Mucosa of descending colon (tissue), 3 donors: ENCODE data around the gene SHE. TPM values are rescaled to one million over a fixed set of nuclear protein-coding genes. Genes with fewer than 3 reads are reported as not detected.
A peak's percentile ranks its signal among the peaks of the same experiment; 100 is the strongest.

Experiments used
- ATAC-seq: fragments of 200-7000 bp; cut with Tn5 transposase; one replicate; pipeline ENCODE4 v1.9.1; 2020; ENCODE audit warnings: mild to moderate bottlenecking, moderate library complexity
- DNase-seq, 3 donors: peaks; one replicate each; pipeline ENCODE4 v3.0.0-alpha.2; 2020
- H3K36me3 ChIP-seq: fragments of 200-600 bp; one replicate; pipeline ENCODE4 v1.8.0; 2021; ENCODE audit warnings: low read depth, mild to moderate bottlenecking
- H3K4me1 ChIP-seq: fragments of 200-600 bp; one replicate; pipeline ENCODE4 v1.8.0; 2021; ENCODE audit warnings: low read depth, mild to moderate bottlenecking
- H3K4me3 ChIP-seq: fragments of 200-600 bp; one replicate; pipeline ENCODE4 v1.8.0; 2021; ENCODE audit warnings: mild to moderate bottlenecking
- H3K9me3 ChIP-seq: fragments of 200-600 bp; one replicate; pipeline ENCODE4 v1.8.0; 2021; ENCODE audit warnings: mild to moderate bottlenecking
- intact Hi-C, 2 donors: fragments of 100-400 bp; cut with DNase I in 1 of 2; cut with micrococcal nuclease in 1 of 2; formaldehyde crosslinking; loops; one replicate each; pipeline versions ENCODE4 v1.11.0 to v1.11.1; 2022; cut with DNase I, micrococcal nuclease
- total RNA-seq, 3 donors: library from RNA; stranded (reverse); fragmentation: NEBNext Ultra II Directional in 2 of 3; extraction: Animal tissue kit (Norgen Biotek cat#: 25700) in 2 of 3; gene quantifications; one replicate each; pipeline versions ENCODE4 v1.2.1 to v1.2.4, GENCODE V29; 2021 to 2023
- TF ChIP-seq, protein P1 (sequence below): fragments of 200-600 bp; IDR thresholded peaks from one replicate; pipeline ENCODE4 v1.8.0; 2022; ENCODE audit warnings: antibody characterized with exemption, mild to moderate bottlenecking
- donor health status: DM: no; HTN: no; CAD: no; lungs with moderate emphysema.
- donor health status: DM: no; HTN: no; CAD: no.
- donor health status: DM: no; HTN: yes; CAD: no.

The SHE gene
- total RNA-seq, 3 donors from 2014 or later: 3.6 to 7.7 (median 6.0) TPM

DNA sequence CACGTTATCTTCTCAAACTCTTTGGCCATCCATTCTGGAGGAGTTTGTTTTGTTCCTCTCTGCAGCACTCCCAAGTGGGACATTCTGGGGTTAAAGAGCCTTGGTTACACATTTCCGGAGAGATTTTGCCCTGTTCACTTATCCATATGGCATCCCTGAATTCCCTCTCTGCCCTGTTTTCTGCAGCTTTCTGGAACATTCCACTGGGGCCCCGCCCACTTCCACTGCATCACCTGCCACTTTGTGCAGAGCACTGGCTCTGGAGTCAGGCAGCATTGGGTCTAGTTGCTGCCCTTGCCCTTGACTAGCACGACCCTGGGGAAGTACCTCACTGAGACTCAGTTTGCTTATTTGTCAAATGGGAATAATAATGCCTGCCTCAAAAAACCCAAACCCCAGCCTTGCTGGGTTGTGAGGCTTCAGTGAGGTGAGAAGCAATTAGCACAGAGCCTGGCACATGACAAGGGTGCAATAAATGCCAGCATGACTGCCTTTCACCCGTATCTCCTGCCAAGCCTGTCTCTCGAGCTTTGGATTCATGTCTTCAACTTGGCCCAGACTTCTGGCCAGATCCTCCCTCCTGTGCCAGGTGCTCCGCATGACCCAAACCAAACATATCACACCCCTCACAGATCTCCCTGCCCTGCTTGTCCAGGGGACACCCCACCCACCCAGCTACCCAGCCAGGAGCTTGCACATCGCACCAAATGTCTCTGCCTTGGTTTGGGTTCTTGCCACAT lies 58.8 kb downstream of the SHE start:
- H3K4me1 ChIP-seq: peaks cover 15% of the 10 kb centered on the region
- DNase-seq (peak in 1 of 3 donors; percentile 54), ATAC-seq (peak; percentile 45)
- TF ChIP-seq, protein P1, sequence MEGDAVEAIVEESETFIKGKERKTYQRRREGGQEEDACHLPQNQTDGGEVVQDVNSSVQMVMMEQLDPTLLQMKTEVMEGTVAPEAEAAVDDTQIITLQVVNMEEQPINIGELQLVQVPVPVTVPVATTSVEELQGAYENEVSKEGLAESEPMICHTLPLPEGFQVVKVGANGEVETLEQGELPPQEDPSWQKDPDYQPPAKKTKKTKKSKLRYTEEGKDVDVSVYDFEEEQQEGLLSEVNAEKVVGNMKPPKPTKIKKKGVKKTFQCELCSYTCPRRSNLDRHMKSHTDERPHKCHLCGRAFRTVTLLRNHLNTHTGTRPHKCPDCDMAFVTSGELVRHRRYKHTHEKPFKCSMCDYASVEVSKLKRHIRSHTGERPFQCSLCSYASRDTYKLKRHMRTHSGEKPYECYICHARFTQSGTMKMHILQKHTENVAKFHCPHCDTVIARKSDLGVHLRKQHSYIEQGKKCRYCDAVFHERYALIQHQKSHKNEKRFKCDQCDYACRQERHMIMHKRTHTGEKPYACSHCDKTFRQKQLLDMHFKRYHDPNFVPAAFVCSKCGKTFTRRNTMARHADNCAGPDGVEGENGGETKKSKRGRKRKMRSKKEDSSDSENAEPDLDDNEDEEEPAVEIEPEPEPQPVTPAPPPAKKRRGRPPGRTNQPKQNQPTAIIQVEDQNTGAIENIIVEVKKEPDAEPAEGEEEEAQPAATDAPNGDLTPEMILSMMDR: no peak
- no peak overlapping the region for H3K4me3 ChIP-seq
- intact Hi-C loops: no loop called here
- no peaks in the 10 kb centered on the region for H3K9me3 ChIP-seq
- H3K36me3 ChIP-seq: no peaks in the 10 kb centered on the region

DNA sequence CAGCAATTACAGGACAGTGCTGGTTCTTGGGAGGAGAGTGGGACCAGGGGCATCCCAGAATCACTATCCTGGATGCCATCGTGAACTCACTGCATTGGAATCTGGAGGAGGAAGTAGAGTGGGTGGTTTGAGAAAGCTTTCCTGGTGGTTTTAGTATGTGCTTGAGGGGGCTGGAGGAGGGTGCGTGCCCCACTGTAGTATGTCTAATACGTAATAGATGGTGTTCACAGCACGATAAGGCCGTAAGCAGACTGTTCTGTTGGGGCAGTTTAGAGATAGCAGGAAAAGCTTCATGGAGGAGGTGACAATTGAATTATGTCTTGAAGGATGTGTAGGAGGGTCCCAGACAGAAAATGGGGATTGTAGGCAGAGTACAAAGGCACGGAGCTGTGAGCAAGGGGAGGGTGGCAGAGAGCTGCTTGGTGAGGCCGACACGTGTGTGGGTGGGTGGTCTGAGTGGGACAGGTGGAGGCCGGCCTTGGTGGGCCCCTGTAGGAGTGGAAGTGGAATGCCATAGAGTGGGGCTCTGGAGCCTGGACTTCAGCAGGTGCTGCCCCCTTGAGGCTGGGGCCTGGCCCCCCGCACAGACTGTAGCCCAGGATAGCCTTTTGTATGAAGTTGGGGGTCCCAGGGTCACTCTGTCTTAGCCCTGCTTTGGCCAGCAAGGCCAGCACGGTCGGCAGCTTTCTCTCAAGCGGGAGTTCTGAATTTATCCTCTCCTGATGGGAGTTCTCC lies 60.0 kb downstream of the SHE start:
- H3K4me1 ChIP-seq: peaks cover 15% of the 10 kb centered on the region
- no peak overlapping the region for H3K4me3 ChIP-seq
- H3K36me3 ChIP-seq: no peaks in the 10 kb centered on the region
- TF ChIP-seq, protein P1: no peak
- no peaks in the 10 kb centered on the region for H3K9me3 ChIP-seq
- DNase-seq (peak in 1 of 3 donors; percentile 27), ATAC-seq (no peak)
- intact Hi-C loops: no loop called here

DNA sequence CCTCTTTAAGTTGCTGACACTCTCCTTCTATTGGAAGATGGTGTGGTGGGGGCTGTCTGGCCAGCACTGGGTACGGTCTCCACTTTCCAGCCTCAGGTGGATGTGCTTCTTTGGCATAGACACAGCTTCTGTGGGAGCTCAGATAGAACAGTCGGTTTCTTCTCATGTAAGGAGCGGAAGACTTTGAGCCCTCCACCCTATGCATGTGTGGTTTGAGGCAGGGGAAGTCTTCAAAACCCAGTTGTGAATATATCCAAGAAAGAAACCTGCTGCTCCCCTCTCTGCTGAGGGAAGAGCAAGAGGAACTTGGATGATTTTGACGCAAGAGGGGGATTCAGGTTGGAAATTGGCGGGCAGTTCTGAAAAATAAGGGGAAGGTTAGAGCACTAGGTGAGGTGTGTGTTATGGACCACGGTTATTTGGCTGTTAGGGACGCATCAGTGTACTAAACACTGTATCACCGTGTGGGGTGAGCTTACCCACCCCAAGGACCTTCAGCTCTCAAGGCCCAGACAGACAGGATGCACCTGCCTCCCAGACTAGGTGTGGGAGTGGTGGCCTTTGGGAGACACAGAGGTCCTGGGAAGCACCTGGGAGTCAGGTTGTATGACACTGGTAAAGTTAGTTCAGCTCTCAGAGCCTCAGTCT lies 60.8 kb downstream of the SHE start:
- Histone ChIP-seq H3K4me3 (no peak overlapping the region), H3K36me3 (no peaks in the 10 kb centered on the region), H3K9me3 (no peaks in the 10 kb centered on the region), H3K4me1 (peaks cover 15% of the 10 kb centered on the region)
- intact Hi-C loops: no loop called here
- no peak for DNase-seq
- no peak for ATAC-seq
- TF ChIP-seq, protein P1: no peak

DNA sequence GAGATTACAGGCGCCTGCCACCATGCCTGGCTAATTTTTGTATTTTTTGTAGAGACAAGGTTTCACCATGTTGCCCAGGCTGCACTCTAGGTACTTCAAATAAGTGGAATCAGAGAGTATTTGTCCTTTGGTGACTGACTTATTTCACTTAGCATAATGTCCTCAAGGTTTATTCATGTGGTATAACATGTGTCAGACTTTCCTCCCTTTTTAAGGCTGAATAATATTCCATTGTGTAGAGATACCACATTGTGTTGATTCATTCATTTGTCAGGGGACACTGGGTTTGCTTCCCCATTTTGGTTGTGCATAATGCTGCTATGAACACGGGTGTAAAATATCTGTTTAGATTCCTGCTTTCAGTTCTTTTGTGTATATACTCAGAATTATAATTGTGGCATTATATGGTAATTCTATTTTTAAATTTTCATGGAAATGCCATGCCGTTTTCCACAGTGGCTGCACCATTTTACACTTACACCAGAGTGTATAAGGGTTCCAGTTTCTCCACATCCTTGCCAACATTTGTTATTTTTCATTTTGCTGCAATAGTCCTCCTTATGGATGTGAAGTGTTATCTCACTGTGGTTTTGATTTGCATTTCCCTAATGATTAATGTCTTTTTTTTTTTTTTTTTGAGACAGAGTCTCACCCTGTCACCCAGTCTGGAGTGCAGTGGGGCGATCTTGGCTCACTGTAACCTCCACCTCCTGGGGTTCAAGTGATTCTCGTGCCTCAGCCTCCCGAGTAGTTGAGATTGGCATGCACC lies 62.0 kb downstream of the SHE start:
- H3K9me3 ChIP-seq: no peaks in the 10 kb centered on the region
- no peak overlapping the region for H3K4me3 ChIP-seq
- peaks cover 15% of the 10 kb centered on the region for H3K4me1 ChIP-seq
- TF ChIP-seq, protein P1: no peak
- ATAC-seq (no peak), DNase-seq (no peak)
- no peaks in the 10 kb centered on the region for H3K36me3 ChIP-seq
- intact Hi-C loops: no loop called here

DNA sequence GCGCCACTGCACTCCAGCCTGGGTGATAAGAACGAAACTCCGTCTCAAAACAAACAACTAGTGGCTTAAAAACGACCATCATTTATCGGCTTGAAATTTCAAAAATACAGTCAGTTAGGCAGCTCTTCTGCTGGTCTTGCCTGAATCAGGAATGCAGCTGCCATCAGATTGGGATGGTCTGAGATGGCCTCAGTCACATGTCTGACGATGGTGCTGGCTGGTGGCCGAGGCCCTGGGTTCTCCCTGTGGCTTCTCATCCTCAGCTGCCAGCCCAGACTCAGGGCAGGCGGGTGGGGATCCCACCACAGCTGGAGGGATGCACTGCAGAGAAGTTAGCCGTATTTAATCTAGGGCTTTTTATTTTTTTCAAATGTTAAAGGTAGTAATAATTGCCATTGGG lies 65.8 kb downstream of the SHE start:
- DNase-seq (no peak), ATAC-seq (no peak)
- H3K4me3 ChIP-seq: no peak overlapping the region
- TF ChIP-seq, protein P1: no peak
- no peaks in the 10 kb centered on the region for H3K9me3 ChIP-seq
- H3K4me1 ChIP-seq: peaks cover 23% of the 10 kb centered on the region
- intact Hi-C loops: no loop called here
- H3K36me3 ChIP-seq: no peaks in the 10 kb centered on the region
